ENCODE measurements around the gene ZNF555.
"Not testable (repeated sequence)": the region's sequence is repeated elsewhere in the genome, so short reads cannot be mapped to it uniquely, and the experiment has no call there.

The ZNF555 gene

GRCh38 chr19:2807379-2808128, 33.7 kb upstream of the ZNF555 start:
- DNase-seq: no peak

DNA sequence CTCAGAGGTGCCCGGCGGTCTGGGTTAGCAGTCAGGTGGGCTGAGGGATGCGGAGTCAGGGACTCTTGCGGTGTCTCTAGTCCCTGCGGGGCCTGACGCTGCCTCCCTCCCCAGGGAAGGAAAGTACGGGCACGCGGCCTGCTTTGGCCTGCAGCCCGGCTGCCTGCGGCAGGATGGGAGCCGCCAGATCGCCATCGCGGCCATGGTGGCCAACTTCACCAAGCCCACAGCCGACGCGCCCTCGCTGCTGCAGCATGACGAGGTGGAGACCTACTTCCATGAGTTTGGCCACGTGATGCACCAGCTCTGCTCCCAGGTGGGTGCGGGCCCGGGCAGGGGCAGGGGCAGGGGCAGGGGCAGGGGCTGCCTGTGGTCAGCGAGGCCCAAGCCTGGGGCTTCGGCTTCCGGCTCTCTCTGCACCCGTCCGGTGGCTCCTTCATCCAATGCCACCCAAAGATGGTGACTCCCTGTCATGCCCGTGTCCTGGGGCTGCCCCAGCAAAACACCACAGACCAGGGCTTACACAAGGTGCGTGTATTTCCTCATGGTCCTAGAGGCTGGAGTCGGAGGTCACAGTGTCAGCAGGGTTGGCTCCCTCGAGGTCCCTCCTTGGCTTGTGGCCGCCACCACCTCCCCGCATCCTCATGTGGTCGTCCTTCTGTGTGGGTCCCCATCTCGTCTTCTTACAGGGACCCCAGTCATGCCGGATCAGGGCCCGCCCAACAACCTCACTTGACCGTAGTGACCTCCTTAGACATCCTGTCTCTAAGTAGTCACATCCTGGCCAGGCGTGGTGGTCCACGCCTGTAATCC, 32.9 kb upstream of the ZNF555 start:
- no peak for DNase-seq

- no peak for DNase-seq
Measured at GRCh38 chr19:2809387-2810140, 31.7 kb upstream of the ZNF555 start.

- DNase-seq: no peak
Measured at GRCh38 chr19:2810141-2811091, 30.9 kb upstream of the ZNF555 start.

DNA sequence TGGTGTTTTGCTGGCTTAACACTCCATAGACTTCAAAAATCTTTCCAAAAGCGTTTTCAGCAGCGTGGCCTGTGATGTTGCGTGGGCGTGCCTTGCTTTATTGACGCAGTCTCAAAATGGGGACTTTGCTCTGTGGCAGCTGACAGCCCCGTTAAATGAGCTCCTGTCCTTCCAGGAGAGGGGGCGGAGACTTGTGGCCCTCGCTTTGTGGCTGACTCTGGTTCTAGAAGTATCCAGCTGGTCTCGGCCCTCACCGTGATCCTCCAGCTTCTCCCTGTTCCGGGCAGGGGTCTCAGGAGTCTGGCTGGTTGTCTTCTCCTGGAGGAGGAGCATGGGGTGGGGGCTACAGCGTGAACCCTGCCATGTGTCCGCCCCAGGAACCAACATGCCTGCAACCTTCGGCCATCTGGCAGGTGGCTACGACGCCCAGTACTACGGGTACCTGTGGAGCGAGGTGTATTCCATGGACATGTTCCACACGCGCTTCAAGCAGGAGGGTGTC, 30.0 kb upstream of the ZNF555 start:
- DNase-seq: no peak

DNA sequence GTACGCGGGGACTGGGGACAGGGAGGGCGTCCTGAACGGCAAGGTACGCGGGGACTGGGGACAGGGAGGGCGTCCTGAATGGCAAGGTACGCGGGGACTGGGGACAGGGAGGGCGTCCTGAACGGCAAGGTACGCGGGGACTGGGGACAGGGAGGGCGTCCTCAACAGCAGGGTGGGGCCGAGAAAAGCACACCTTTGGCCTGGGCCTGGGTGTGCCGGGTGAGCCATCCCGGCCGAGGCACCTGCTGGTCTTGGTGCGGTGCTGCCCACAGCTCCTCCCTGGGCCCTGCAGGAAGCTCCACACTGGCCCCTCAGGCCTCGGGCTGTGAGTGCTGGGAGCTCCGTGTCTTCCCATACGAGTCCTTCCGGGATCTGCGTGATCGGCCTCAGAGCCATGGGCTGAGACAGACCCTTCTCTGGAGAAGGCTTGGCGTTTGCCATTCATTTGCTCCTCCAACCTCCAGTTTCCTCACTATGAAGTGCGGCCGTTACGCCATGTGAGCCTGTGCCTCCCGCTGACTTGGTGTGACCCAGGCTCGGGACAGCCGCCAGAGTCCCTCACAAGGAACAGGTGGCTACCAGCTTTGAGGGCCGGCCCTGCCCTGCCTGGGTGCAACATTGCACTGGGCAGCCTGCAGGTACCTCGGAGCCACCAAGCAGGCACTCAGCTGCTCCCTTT, 29.4 kb upstream of the ZNF555 start:
- DNase-seq: no peak

DNA sequence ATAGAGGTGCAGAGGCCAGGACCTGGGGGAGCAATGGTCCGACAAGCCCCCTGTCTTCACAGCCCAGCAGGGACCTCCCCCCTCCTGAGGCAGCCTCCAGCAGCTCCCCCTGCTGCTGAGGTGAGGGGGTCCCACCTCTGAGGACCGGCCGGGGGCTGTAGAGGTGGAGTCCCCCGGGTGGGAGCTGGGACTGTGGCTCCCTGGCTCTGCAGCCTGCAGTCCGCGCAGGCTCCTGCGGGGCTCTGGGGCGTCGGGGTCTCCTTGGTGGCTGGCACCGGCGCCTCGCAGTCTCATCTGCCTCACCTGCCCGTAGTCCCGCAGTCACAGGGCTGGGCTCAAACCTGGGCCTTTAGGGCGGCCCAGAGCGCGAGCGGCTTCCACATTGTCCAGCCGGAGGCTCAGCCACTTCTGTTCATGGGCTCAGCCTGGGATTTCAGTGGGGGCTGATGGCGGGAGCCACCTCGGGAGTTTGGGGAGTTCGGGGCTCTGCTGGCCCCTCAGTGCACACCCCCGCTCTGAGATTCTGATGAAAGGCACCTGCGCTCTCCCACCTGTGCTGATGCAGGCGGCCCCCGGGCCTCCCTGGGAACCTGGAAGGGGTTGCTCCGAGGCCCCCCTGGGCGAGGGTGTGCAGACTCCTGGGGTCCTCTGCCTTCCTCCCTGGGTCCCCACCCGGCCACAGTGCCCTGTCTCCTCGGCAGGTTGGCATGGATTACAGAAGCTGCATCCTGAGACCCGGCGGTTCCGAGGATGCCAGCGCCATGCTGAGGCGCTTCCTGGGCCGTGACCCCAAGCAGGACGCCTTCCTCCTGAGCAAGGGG, 28.7 kb upstream of the ZNF555 start:
- DNase-seq: no peak

DNA sequence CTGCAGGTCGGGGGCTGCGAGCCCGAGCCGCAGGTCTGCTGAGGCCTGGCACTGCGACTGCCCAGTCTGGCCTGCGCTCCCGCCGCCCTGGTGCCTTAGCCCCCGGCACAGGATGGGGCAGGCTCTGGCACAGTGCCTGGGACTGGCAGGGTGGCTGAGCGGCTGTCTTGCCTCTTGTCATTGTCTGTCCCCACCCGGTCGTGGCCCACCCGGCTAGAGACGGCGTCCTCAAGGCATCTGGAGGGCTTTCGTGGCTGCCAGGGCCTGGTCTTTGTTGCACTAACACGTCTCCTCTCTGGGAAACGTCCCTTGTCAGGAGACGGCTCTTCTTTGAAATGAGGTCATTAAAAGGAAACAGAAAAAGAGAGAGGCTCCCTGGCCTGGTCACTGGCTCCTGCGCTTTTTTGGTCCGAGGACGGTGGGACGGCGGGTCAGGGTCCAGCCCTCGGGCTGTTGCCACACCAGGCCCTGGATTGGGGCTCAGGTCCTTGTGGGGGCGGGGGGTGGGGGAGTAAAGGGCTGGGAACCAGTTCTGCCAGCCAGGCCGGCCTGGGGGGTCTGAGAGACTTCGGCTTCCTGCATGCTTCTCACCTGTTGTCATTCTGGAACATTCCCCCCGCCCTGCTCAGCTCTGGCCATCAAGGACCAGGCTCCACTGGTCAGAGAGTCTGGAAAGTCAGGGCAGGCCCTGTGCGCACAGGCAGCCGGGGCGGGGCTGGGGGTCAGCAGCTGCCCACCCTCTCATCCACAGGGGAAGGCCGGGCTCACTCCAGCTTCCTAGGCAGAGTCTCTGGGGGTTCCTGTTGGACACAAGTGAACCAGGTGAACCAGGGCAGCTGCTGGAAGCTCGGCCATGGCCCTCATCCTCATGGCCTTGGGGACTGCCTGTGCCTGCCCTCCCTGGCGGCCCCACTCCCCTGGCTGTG, 27.8 kb upstream of the ZNF555 start:
- no peak for DNase-seq

GRCh38 chr19:2814426-2814825, 26.8 kb upstream of the ZNF555 start:
- no peak for DNase-seq

GRCh38 chr19:2815191-2815614, 26.1 kb upstream of the ZNF555 start:
- DNase-seq: no peak

- no peak for DNase-seq
Measured at GRCh38 chr19:2815923-2816322, 25.4 kb upstream of the ZNF555 start.

GRCh38 chr19:2816641-2817040, 24.6 kb upstream of the ZNF555 start:
- DNase-seq: no peak

DNA sequence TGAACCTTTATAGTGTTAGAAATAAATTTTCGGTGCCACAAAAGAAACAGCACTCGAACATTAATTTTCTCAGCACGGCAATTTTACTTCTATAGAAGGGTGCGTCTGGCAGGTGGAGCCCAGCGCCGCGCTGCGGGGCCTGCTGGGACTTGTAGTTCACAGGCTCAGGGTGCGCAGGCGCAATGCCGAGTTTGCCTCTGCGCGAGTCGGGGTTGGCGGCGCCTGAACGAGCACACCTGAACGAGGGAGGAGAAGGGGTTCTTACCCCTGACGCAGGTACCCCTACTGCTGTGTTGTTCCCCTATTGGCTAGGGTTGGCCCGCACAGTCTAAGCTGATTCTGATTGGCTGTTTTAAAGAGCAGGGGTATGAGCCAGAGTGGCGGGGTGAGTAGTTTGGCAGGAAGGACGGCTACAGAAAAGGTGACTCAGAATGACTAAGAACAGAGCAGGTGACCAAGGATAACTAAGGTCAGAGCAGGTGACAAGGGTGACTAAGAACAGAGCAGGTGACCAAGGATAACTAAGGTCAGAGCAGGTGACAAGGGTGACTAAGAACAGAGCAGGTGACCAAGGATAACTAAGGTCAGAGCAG, 23.9 kb upstream of the ZNF555 start:
- not testable (repeated sequence) for DNase-seq

GRCh38 chr19:2819540-2820111, 21.6 kb upstream of the ZNF555 start, which contains the start of gene ZNF554:
TSS of gene ZNF554 (plus strand) at chr19:2819868. CDS start at chr19:2820072, 204 bp downstream.
- DNase-seq: peak; percentile 89

GRCh38 chr19:2820112-2820702, 21.1 kb upstream of the ZNF555 start:
- no peak for DNase-seq

DNA sequence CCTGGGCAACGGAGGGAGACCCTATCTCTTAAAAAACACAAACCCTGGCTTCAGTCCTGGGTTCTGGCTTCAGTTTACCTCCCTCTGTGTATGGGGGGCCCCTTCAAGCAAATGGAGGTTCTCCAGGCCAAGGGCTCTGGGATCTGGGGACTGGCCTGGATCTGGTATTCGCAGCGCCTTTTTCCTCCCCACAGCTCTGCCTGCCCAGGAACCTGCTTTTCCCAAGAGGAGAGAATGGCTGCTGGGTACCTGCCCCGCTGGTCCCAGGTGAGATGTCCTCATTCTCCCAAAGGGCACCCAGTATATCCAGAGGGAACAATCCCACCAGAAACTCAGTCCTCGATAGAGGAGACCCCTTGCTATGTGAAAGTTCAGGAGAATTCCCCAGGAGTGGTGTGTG, 18.4 kb upstream of the ZNF555 start:
- no peak for DNase-seq

DNA sequence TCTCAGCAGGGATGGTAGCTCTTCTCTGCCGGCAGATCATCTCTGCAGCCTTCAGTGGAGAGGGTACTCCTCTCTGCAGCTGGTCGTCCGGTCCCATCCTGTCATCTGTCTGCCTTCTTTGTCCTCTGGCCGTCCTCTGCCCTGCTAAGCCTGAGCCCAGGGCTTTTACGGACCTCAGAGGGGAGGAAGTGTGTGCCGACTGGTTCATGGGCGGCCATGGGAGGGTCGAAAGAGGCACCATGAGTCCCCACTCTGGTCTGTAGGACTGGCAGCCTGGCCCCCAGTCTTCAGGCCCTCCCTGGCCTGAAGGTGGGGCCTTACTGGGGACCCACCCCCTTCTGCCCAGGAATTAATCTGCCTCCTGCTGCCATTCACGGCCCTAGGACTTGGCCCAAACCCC, 17.6 kb upstream of the ZNF555 start:
- DNase-seq: no peak

GRCh38 chr19:2824129-2824528, 17.1 kb upstream of the ZNF555 start:
- DNase-seq: no peak

Data from NCI-H446 treated with DMSO at 0.1 percent for 48 hours (cell line).